GM12874 (cell line): ENCODE data around the gene UACA.

Experiments used
- CTCF ChIP-seq: IDR thresholded peaks from 2 replicates; pipeline ENCODE4 v1.5.1; 2011; ENCODE audit warnings: low read depth, mild to moderate bottlenecking, control low read depth, low read length, moderate library complexity; ENCODE audit not compliant: insufficient read depth

UACA gene

GRCh38 chr15:70614221-70614620 lies 149.1 kb downstream of the UACA start:
- no peak for TF ChIP-seq CTCF

- no peak for TF ChIP-seq CTCF
These were observed 150.1 kb downstream of the UACA start for GRCh38 chr15:70613271-70613670.

- TF ChIP-seq CTCF, result no peak
These were observed 152.1 kb downstream of the UACA start for GRCh38 chr15:70611286-70611685.

GRCh38 chr15:70610541-70610940 lies 152.8 kb downstream of the UACA start:
- TF ChIP-seq CTCF, result no peak

GRCh38 chr15:70609889-70610288 lies 153.5 kb downstream of the UACA start:
- TF ChIP-seq CTCF, result no peak

GRCh38 chr15:70608144-70608543 lies 155.2 kb downstream of the UACA start:
- no peak for TF ChIP-seq CTCF

GRCh38 chr15:70605606-70606410 lies 157.6 kb downstream of the UACA start:
- no peak for TF ChIP-seq CTCF
